ENCODE results near the gene ARL4A.

DNA sequence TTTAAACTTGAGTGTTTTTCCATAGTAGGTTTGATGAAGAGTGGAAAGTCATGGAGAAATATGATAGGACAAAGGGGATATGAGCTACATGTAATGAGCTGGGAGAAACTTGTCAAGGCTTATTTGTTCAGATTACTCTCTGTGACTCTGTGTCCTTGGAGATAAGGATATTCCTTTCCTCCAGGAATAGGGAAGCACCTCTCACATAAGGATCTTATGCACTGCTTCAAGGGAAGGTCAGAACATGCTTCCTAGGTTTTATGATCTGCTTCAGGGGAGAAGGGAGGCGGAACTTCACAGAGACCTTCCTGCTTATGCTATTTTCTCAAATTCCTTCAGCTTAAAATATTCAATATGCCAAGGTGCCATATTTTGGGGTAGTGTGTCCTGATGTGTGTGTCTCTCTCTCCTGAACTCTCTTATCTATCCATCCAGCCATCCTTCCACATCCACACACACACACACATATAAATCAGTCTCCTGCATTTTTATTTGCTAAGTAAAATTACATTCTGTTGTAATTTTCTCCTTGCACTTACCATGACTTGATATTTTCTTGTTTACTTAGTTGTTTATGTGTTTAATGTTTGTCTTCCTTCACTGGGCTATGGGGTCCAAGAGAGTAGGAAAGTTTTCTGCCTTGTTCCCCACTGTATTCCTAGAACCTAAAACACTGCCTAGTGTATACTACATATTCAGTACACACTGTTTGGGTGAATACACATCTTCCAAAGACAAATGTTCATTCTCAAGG is 26.4 kb downstream of the ARL4A start:
- no peak for TF ChIP-seq CTCF (IDR thresholded peaks at IDR 0.05; ENCODE audit: low read length)
- TF ChIP-seq EZH2 (IDR thresholded peaks at IDR 0.05; ENCODE audit: borderline replicate concordance, low read length): no peak
